Ureter (tissue), 1 donor: ENCODE results near the gene PPP1R14B. TPM values are rescaled to one million over a fixed set of nuclear protein-coding genes. Genes with fewer than 3 reads are reported as not detected.
"Not testable (repeated sequence)": the region's sequence is repeated elsewhere in the genome, so short reads cannot be mapped to it uniquely, and the experiment has no call there.

ENCODE experiments used
- DNase-seq: peaks from one replicate; pipeline ENCODE4 v3.0.0-alpha.2; 2020; ENCODE audit warnings: low spot score
- total RNA-seq: library from RNA; stranded (reverse); gene quantifications from one replicate; pipeline ENCODE4 v1.2.4, GENCODE V29; 2023
- donor health status: DM: yes; HTN: yes; CAD: no.

Gene PPP1R14B
- total RNA-seq, 1 donor from 2014 or later, result 136 TPM

DNA sequence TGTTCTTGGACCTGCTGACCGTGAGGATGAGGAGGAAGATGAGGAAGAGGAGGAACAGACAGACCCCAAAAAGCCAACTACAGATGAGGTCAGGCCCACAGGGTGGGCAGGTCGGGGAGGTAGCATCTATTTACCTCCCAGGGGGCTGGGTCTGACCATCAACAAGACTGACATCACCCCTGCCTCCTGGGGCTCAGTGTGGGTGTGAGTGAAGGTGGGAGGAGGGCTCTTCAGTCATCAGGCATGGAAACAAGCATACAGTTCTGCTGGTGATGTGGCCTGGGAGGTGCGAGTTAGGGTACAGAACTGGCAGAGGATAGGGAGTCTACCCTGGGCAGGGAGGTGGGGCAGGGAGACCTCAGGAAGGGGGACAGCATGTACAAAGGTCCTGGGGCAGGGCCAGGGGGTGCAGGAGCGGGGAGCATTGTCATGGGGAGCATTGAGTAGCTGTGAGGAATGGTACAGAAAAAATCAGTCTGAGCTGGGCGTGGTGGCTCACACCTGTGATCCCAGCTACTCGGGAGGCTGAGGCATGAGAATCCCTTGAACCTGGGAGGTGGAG is 13.5 kb upstream of the PPP1R14B start:
- DNase-seq, result no peak

DNA sequence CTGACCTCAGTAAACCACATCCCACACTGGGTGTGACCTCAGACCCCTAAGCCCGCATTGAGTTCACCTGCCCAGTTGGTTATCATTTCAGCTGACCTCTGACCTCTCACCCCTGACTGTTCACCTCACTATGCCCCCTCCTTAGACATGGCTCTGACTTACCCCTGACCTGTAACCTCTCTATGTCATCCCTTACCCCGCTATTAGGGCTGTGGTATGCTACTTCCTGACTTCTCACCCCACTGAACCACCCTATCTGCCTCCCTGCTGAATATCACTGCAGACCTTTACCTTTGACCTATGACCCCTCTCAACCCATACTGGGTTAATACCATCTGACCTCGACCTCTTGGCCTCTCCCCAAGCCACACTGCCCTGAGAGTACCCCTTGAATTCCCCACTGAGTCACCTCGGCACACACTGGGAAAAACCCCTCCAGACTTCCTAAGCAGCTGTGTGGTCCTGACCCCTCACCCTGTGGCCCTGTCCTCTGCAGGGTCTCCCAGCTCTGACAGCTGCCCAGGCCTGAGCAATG is 12.9 kb upstream of the PPP1R14B start:
- DNase-seq, result no peak

DNA sequence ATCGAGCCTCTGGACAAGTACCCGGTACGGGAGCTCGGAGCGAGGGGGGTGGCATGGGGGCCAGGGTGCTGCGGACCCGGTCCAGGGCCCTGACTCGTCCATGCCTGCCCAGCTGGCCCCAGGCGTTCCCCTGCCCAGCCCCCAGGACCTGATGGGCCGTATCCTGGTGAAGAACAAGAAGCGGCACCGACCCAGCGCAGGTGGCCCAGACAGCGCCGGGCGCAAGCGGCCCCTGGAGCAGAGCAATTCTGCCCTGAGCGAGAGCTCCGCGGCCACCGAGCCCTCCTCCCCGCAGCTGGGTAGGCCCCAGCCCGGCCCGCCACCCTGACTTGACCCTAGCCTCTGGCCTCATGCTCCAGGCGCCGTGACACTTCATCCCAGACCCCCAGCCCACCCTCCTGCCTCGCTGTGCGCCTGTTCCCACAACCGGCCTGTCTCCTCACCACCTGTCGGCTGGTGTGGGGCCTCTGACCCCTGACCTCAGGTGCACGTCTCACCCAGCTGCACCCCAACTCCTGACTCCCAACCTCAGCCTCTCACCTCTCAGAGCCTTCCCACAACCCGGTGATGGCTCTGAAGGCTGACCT is 12.3 kb upstream of the PPP1R14B start:
- DNase-seq, result no peak

DNA sequence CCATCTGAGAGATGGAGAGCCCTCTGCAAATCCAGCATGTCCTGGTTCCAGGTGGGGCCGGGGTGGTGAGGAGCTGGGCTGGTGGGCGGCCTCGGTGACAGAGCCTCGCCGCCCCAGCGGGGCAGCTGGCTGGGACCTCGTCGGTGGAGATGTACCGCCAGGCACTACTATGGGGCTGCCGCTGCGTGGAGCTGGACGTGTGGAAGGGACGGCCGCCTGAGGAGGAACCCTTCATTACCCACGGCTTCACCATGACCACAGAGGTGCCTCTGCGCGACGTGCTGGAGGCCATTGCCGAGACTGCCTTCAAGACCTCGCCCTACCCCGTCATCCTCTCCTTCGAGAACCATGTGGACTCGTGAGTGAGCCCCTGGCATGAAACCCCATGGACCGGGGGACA is 11.6 kb upstream of the PPP1R14B start:
- no peak for DNase-seq

DNA sequence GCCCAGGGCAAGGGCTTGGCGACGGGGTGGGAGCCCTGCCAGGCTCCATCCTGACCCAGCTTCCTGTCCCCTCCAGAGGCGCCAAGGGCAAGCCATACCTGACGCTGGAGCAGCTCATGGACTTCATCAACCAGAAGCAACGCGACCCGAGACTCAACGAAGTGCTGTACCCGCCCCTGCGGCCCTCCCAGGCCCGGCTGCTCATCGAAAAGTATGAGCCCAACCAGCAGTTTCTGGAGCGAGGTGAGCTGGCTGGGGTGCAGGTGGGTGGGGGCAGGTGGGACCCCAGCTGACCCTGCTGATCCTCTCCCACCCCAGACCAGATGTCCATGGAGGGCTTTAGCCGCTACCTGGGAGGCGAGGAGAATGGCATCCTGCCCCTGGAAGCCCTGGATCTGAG is 9.6 kb upstream of the PPP1R14B start:
- no peak for DNase-seq

DNA sequence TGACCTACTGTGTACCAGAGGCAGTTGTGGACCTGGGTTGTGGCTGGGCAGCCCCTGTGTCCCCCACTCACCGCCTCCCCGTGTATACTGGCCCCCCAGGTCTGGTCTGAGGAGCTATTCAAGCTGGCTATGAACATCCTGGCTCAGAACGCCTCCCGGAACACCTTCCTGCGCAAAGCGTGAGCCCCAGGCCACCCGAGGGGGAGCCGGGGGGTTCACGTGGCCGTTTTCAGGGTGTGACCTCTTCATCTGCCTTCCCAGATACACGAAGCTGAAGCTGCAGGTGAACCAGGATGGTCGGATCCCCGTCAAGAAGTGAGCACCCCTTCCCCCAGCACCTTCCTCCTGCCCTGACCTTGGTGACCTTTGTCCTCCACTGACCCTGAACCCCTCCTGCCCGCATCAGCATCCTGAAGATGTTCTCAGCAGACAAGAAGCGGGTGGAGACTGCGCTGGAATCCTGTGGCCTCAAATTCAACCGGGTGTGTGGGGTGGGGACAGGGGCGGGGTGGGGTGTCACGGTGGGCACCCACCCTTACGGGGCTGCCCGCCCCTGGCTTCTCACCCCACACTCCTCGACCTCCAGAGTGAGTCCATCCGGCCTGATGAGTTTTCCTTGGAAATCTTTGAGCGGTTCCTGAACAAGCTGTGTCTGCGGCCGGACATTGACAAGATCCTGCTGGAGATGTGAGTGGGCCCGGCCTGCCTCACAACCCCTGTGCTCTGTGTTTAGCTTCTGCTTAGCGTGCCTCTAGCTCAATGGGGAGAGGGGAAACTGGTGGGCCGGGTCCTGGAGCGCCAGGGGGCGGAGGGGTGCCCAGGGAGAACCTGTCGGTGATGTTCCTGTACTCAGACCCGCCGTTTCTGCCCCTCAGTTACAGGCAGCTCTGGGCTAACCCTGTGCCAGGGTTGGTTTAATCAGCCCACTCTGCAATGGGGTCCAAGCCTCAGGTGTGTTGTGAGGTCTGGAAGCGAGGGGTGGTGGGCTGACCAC is 8.7 kb upstream of the PPP1R14B start:
- DNase-seq, result no peak

DNA sequence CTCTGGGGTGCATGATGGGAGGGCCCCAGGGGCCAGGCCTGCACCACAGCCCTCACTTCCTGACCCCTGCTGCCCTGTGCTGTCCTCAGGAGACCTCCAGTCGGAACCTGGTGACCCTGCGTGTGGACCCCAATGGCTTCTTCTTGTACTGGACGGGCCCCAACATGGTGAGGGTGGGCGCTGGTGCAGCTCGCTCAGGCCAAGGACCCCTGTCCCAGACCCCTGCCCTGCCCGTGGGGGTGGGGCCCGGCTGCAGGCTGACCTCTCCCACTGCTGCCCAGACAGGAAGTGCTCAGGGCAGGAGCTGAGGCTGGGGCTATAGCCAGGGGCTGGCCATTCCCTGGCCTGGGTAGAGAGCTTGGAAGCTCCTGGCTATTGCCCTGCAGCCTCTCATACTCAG is 7.6 kb upstream of the PPP1R14B start:
- no peak for DNase-seq

DNA sequence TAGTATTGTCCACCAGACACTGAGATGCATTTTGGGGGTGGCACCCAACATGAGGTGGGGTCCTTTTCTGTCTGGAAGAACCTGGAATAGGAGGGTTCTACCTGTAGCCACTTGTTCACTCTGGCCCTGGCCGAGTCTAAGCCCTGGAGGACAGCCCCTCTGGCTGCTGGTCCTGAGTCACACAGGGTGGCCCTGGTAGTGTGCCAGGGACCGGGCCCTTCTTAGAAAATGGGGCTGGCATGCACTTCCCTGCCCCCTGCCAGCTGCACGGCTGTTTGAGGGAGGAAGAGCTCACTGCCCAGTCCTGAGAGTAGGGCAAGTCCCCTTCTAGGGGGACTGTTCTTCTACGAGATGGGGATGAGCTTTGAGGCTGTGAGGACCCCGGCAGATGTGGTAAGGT is 6.7 kb upstream of the PPP1R14B start:
- no peak for DNase-seq

DNA sequence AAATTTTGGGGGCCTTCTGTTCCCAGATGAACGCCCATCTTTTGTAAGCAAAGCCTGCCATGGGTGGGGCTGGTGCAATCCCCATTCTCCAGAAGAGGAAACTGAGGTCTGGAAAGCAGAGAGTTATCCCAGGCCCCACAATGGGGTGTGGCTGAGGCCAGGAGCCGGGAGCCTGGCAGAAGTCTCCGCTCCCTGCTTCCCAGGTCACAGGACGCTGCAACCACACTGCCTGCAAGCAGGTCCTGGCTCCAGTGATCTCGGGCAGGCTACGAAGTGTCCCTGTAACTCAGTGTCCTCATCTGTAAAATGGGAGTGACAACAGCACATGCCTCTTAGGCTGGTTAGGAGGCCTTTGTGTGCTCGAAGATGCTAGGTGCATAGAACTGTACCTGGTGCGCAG is 6.3 kb upstream of the PPP1R14B start:
- no peak for DNase-seq

DNA sequence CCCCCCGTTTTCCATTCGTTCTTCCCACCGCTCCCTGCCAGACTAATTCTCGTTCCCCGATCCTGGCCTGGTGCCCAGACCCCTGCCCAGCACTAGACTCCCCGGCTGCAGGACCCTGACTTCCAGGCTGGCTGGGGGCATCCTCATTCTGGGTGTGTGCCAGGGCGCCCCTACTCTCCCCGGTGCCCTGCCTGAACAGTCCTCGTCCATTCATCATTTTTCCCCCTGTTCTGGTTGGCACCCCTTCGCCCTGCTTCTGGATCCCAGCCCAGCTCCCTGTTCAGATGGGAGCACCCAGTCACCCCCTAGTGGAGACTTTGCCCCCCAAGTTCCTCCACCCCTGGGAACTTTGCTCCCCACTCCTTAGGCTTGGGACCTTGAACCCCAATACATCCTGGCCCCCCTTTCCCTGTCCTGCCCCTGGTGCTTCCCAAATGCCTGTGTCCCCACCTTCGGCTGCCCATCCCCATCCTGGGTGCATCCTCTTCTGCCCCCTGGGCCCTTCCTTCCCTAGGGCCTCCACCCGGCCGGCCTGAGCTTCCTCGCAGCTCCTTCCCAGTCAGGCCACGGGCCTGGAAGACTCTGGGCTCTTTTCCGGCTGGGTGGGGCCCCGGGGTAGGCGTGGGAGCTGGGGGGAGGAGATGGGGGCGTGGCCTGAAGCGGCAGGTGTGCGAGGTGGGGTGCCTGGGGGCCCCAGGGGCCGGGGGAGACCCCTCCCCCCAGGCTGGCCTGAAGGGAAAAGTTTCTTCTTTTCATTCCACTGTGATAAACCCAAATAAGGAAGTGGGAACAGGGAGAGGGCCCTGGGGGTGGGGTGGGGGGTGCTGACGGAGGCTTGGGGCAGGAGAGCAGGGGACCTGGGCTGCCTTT is 5.5 kb upstream of the PPP1R14B start:
- DNase-seq, result no peak

DNA sequence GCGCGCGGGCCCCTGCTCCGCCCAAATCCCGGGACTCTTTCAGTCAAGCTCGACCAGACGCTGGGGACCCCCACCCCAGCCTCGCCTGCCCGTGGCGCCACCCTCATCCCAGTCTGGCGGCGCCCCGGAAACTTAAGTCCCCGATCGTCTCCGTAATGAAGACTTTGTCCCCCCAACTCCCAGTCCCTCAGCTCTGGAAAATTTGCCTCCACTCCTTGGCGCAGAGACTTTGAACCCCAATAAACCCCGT is 4.9 kb upstream of the PPP1R14B start:
- DNase-seq, result no peak

DNA sequence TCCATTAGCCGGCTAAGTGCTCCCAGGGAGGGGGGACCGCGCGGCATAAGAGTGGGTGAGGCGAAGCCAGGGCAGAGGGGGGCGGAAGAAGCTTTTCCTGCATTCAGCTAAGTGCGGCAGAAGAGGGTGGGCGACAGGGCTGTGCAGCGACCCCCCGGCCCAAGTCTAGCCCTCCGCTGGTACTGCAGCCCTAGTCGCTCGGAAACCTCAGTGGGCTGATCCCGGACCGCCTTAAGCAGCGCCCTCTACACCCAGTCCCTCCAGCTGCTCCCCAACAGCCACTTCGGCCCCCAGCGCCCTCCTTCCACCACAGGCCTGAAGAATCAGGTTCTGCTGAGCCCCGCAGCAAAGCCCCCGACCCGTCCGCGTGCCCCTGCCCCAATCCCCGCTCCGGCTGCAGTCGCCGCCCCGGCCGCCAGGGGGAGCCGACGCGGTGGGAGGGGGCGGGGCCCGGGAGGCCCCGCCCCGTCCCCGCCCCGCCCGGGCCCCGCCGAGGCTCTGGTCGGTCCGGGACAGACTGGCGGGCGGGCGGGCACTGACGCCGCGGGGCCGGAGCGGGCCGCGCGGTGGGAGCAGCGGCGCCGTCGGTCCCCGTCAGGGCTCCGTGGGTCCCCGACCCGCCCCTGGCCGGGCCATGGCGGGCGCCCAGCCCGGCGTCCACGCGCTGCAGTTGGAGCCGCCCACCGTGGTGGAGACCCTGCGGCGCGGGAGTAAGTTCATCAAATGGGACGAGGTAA is 4.4 kb upstream of the PPP1R14B start, which contains the start of gene PLCB3:
TSS of gene PLCB3 (plus strand) at position 515 of the 737 bp plus-strand sequence. CDS start at position 635, 120 bp downstream.
- no peak for DNase-seq

DNA sequence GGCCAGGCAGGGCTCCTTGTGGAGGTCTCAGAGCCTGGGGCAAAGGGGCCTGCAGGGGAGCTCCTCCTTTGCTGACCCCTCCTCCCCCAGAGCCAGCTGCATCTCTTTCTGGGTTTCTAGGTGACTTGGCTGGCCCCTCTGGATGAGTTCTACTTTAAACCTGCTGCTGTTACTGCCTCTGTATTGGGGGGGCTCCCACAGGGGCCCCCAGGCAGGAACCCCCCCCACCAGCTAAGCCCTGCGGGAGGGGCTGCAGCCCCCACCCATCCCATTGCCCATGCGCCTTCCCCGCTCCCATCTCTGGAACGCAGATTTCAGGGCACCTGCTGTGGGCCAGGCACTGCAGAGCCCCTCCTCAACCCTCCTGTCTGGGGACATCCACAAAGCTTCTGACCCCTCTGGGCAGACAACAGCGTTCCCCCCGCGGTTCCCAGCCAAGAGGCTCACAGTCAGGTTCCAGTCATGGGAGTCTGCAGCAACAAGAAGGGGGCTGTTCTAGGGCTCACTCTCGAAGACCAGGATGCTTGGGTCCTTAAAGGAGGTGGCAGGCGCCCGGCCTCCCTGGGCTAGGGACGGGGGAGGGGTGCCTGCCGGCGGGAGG is 3.8 kb upstream of the PPP1R14B start:
- DNase-seq, result no peak

DNA sequence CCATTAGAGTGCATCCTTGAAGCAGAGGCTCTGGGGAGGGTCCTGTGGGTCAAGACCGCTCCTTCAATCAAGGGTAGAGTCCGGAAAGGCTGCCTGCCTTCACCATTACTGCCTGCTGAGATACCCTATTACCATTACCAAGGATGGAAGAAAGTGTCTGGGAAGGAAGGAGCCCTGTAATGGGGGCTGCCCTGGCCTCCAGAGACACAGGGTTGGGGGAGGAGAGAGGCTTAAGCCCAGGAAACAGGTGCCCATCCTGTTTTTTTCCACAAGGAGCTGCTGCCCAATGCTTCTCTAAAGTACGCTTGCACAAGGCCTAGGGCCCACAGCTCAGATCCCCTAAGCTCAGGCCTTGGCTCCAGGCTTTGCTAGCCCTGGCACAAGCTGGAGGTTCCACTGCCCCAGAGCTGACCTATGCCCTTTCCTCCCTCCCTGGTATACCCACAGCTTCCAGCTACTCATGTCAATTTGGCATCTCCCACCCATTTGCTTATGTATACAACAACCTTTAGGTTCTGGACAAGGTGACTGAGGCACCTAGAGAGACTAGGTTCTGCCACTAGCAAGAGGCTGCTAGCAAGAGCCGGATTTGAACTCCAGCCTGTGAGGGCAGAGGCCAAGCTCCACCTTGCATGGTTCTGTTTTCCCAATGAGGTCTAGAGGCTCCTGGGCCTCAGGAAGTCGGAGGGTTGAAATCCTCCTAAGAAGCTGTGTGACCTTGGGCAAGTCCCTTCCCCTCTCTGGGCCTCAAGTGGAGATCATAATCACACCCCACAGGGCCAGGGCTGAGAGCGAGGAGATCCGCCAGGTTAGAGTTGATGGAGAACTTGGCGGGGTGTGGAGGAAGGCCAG is 3.0 kb upstream of the PPP1R14B start:
- DNase-seq, result no peak

DNA sequence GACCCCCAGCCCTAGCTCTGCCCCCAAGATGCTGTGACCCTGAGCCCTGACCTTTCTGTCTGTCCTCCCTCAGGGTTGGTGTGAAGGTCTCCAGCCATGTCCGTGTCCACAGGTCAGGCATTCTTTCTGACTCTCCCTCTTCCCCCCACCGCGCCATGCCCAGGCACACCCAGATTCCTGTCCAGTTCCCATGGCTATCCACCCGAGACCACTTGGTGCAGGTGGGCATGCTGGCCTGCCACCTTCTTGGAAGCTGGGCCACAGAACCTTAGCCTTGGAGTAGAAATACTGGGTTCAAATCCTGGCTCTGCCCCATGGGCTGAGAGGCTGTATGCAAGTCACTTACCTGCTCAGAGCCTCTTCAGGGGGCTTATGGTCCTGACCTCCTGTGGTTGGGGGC is 2.3 kb upstream of the PPP1R14B start:
- DNase-seq, result no peak

DNA sequence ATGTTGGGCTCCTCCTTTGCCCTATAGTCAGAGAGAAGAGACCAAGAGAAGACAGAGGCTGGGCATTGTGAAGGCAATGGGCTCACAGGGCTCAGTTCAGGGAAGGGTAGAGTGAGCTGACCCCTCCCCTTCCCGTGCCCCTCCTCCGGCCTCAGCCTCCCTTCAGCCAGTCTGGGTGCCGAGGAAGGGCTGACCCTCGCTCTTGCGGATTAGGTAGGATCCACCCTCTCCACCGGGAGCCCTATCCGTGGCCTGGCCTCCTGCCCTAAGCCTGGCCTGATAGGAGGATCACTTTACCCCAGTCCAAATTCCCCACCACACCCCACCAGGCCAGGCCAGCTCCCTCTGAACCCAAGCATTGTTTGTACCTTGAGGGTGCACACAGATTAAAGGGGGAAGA is 1.8 kb upstream of the PPP1R14B start:
- DNase-seq, result no peak

DNA sequence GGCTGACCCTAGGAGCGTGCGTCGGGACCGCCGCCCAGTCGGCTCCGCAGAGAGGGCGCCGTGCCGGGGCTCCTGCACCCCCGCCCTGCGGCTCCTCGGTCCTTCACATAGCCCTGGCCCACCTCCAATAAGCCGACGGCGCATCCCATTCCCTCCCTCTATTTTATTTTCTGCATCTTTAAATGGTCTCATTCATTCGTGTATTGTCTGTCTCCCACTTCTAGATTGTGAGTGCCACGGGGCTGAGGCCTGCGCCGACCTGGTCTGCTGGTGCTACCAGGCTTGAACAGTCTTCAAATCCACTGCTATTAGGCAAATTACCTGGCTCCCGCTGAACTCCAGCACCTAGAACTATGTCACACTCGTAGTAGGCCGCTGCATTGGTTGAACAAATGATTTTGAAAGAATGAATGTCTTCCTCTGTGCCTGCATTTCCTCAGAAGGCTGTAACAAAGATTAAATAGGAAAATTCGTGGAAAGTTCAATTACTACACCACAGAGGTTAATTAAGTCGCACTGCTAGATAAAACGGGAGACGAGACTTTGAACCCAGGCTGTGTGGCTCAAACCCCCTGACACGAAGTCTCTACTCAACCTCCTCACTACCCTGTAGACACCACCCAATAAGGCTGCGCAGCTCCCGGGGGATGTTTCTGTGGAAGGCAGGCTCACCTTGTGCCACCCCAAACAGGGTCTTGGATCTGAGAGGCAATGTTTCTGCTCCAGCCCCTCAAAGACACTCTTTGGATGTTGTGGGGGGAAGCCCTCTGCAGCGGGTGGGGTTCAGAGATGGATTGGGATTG is 1.2 kb upstream of the PPP1R14B start:
- DNase-seq, result no peak

DNA sequence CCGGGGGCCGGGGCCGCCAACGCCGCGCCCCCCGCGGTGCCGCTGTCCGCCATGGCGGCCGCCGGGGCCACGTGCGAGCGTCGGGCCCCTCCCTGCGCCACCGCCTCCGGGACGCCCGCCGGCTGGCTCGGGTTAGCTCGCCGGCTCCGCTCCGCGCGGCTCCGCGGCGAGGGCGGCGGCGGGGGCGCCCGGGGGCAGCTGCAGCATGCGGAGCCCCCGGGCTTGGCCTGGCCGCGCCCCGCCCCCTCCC is 197 bp downstream of the PPP1R14B start:
- not testable (repeated sequence) for DNase-seq
